Motor neuron (in vitro differentiated cells): ENCODE data around the gene ELOF1. TPM values are rescaled to one million over a fixed set of nuclear protein-coding genes. Genes with fewer than 3 reads are reported as not detected.
"Not testable (repeated sequence)": the region's sequence is repeated elsewhere in the genome, so short reads cannot be mapped to it uniquely, and the experiment has no call there.

Source experiments
- ATAC-seq, 8 experiments: fragments of 200-7000 bp; cut with Tn5 transposase; replicated peaks in 6 of 8; 2 replicates each; pipeline ENCODE4 v1.8.0; 2021; ENCODE audit warnings: mild to moderate bottlenecking in 8 of 8, moderate library complexity in 8 of 8
- H3K27ac ChIP-seq, 2 donors: fragments of 250-450 bp; sonication (Bioruptor Pico); 2 replicates each; pipeline ENCODE4 v1.9.0; 2021; ENCODE audit warnings: antibody characterized with exemption in 2 of 2, mild to moderate bottlenecking in 2 of 2, moderate library complexity in 1 of 2
- H3K4me1 ChIP-seq, 2 donors: fragments of 250-450 bp; sonication (Bioruptor Pico); replicated peaks in 1 of 2; 2 replicates each; pipeline ENCODE4 v1.6.1; 2021; ENCODE audit warnings: antibody characterized with exemption in 2 of 2, mild to moderate bottlenecking in 2 of 2, moderate library complexity in 1 of 2
- H3K4me3 ChIP-seq, 5 donors: fragments of 250-450 bp; sonication (Bioruptor Pico); 2 replicates each; pipeline ENCODE4 v1.9.0; 2021; ENCODE audit warnings: antibody characterized with exemption in 5 of 5, mild to moderate bottlenecking in 5 of 5, moderate library complexity in 4 of 5
- WGBS, 10 experiments: fragments of 450-650 bp; shearing (Covaris generic); methylation state at CpG; one replicate each; pipeline ENCODE4 v1.0.0; 2022; 5-methylcytosine and 5-hydroxymethylcytosine counted together
- in situ Hi-C, 9 experiments: fragments of 400-800 bp; cut with MboI; loops; one replicate each; pipeline ENCODE4 v1.15.0; 2021; ENCODE audit warnings: low sequenced_read_pairs in 9 of 9, low pct_unique_long_range_greater_than_20kb in 2 of 9; ENCODE audit not compliant: unreplicated experiment in 9 of 9
- total RNA-seq, 8 experiments: library from RNA; unstranded; fragments of 300-600 nt; gene quantifications; 2 replicates each; pipeline versions ENCODE4 v1.2.3 to v1.2.4, GENCODE V29; 2022

ELOF1 gene
- total RNA-seq, 8 experiments from 2014 or later, result 48.1 to 93.5 (median 58.2) TPM

- WGBS, 10 experiments, result 0 to 20% (median 11%) methylated on average over 1 to 3 of the region's 3 CpGs; no CpG with 5 or more reads in 3 of the 10 experiments
- Histone ChIP-seq H3K27ac (no peak overlapping the region), H3K4me1 (peaks cover 26 to 29% of the 10 kb centered on the region in 2 donors), H3K4me3 (no peak overlapping the region)
- peak in 7 of 8 experiments; percentile 5 to 66 (median 10) for ATAC-seq
- in situ Hi-C loops, result no loop called here
Observed at GRCh38 chr19:11581740-11582139, 22.7 kb upstream of the ELOF1 start.

- WGBS, 10 experiments, result 12 to 100% (median 87%) methylated on average over 1 to 4 of the region's 4 CpGs; no CpG with 5 or more reads in 2 of the 10 experiments
- in situ Hi-C loops, result no loop called here
Observed at GRCh38 chr19:11580116-11580515, 21.1 kb upstream of the ELOF1 start.

GRCh38 chr19:11578258-11579142 is 19.5 kb upstream of the ELOF1 start:
- Histone ChIP-seq H3K4me1 (peaks cover 26 to 29% of the 10 kb centered on the region in 2 donors), H3K27ac (peak overlapping the region; percentile 61 to 85), H3K4me3 (peak overlapping the region in 1 of 5 donors; percentile 31)
- 40 to 56% (median 46%) methylated on average over 3 to 7 of the region's 62 CpGs; no CpG with 5 or more reads in 7 of the 10 experiments for WGBS, 10 experiments
- peak; percentile 12 to 74 (median 62) for ATAC-seq
- in situ Hi-C loops, result no loop called here

More at GRCh38 chr19:11580116-11580515, 21.1 kb upstream of the ELOF1 start:
- no peak overlapping the region for H3K4me3 ChIP-seq
- no peak overlapping the region for H3K27ac ChIP-seq
- no peak for ATAC-seq
- H3K4me1 ChIP-seq, result peaks cover 26 to 29% of the 10 kb centered on the region in 2 donors

DNA sequence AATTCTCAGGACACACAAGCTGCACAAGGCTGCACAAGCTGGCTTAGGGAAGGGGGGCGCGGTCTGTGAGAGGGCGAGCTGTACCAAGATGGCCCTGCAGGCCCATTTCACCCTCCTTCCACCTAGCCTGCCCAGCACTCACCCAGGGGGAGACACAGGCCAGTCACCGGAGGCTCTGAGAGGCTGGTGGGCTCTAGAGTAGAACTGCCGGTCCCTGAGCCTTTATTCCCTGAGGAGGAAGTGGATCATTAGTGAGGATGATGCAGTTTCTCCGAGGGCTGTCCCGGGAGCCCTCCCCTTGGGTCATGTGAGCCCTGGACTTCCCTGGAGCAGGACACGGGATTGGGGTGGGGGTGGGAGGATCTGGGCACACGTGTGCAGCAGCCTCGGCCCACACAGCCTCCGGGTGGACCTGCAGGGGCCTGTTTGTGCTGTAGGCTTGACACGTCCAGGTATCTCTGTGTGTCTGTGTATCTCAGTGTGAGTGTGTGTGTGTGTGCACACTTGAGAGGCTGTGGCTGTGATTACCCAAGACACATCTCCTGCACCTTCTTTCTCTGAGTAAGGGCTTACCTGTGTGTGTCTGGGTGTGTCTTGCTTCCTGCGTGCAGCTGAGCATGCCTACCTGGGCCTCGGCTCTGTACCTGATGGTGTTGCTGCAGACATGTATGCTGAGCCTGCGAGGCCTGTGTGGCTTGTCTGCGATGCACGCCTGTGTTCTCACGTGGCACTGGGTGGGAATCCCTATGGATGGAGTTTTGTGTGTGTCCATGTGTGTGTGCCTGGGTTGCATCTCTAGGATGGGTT is 18.6 kb upstream of the ELOF1 start, which contains the start of gene ACP5:
ACP5 (minus strand) TSS at position 195 of the 807 bp plus-strand sequence. CDS start 328 bp downstream, outside the sequence.
- Histone ChIP-seq H3K4me3 (peak within 1 kb of the TSS in 2 of 5 donors; percentile 16 to 31), H3K4me1 (peaks cover 26 to 29% of the 10 kb centered on the region in 2 donors), H3K27ac (peak within 1 kb of the TSS; percentile 61 to 85)
- in situ Hi-C loops, result no loop called here
- ATAC-seq, result peak; percentile 31 to 86 (median 82)
- WGBS, 10 experiments, result 50 to 100% (median 87%) methylated on average over 1 to 5 of the region's 18 CpGs; no CpG with 5 or more reads in 4 of the 10 experiments

DNA sequence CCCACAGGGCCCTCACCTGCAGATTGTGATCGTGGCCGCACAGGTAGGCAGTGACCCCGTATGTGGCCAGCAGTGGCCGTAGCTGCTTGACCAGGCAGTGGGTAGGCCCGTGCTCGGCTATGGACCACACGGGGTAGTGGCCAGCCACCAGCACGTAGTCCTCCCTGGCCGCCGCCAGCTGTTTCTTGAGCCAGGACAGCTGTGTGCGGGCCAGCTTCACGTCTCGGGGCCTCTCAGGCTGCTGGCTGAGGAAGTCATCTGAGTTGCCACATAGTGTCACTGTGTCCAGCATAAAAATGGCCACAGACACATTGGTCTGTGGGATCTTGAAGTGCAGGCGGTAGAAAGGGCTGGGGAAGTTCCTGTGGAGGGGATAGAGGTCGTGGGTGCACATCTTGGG is 17.2 kb upstream of the ELOF1 start:
- no peak for ATAC-seq
- Histone ChIP-seq H3K4me3 (no peak overlapping the region), H3K27ac (no peak overlapping the region), H3K4me1 (peaks cover 20 to 22% of the 10 kb centered on the region in 2 donors)
- WGBS, 10 experiments, result 87 to 100% (median 100%) methylated on average over 1 to 7 of the region's 15 CpGs; no CpG with 5 or more reads in 5 of the 10 experiments
- in situ Hi-C loops, result no loop called here

DNA sequence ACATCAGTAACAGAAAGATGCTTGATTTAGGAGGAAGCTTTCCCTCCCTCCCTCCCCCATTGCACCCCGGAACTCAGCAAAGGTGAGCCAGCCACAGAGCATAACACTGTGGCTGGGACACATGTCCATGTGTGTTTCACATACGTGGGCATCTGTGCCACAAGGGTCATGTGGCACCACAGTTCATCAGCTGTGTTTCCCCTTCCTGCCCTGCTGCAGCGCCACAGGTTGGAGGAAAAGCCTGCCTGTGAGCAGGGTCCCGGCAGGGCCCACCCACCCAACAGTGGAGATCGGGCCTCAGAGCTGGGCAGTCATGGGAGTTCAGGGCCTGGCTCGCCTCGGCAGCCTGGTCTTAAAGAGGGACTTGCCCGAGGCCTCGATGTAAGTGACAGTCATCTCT is 15.7 kb upstream of the ELOF1 start:
- H3K27ac ChIP-seq, result no peak overlapping the region
- in situ Hi-C loops, result no loop called here
- ATAC-seq, result no peak
- WGBS, 10 experiments, result 51% methylated on average over 2 of the region's 9 CpGs; no CpG with 5 or more reads in 9 of the 10 experiments
- peaks cover 20 to 24% of the 10 kb centered on the region in 2 donors for H3K4me1 ChIP-seq
- H3K4me3 ChIP-seq, result no peak overlapping the region

DNA sequence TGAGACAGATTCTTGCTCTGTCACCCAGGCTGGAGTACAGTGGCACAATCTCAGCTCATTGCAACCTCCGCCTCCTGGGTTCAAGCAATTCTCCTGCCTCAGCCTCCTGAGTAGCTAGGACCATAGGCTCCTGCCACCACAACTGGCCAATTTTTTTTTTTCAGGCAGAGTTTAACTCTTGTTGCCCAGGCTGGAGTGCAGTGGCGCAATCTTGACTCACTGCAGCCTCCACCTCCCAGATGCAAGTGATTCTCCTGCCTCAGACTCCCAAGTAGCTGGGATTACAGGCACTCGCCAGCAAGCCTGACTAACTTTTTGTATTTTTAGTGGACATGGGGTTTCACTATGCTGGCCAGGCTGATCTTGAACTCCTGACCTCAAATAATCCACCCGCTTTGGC is 14.7 kb upstream of the ELOF1 start:
- WGBS, 10 experiments, result 67 to 100% (median 100%) methylated on average over 1 to 3 of the region's 4 CpGs; no CpG with 5 or more reads in 2 of the 10 experiments
- ATAC-seq, H3K27ac ChIP-seq, H3K4me3 ChIP-seq, in situ Hi-C loops: not testable (repeated sequence)
- H3K4me1 ChIP-seq, result peaks cover 19 to 22% of the 10 kb centered on the region in 2 donors

DNA sequence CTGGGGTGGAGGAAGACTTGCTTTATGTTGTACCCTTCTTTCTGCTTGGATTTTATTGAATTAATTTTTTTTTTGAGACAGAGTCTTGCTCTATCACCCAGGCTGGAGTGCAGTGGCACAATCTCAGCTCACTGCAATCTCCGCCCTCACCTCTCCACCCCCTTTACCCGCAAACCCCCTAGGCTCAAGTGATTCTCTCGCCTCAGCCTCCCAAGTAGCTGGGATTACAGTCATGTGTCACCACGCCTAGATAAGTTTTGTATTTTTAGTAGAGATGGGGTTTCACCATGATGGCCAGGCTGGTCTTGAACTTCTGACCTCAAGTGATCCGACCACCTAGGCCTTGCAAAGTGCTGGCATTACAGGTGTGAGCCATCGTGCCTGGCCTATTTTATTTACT is 14.3 kb upstream of the ELOF1 start:
- ATAC-seq, H3K4me3 ChIP-seq, H3K27ac ChIP-seq, in situ Hi-C loops: not testable (repeated sequence)
- peaks cover 15 to 18% of the 10 kb centered on the region in 2 donors for H3K4me1 ChIP-seq
- 43 to 100% (median 64%) methylated on average over 1 to 3 of the region's 6 CpGs; no CpG with 5 or more reads in 5 of the 10 experiments for WGBS, 10 experiments

GRCh38 chr19:11570039-11570462 is 11.0 kb upstream of the ELOF1 start:
- Histone ChIP-seq H3K4me1 (peaks cover 0 to 5% of the 10 kb centered on the region in 2 donors), H3K27ac (peak overlapping the region in 1 of 2 donors; percentile 67), H3K4me3 (no peak overlapping the region)
- ATAC-seq, result peak in 5 of 8 experiments; percentile 72 to 98 (median 93)
- in situ Hi-C loops, result no loop called here
- 47 to 100% (median 63%) methylated on average over 1 to 3 of the region's 5 CpGs; no CpG with 5 or more reads in 1 of the 10 experiments for WGBS, 10 experiments

- no peak for ATAC-seq
- Histone ChIP-seq H3K4me3 (no peak overlapping the region), H3K27ac (no peak overlapping the region), H3K4me1 (peaks cover 0 to 5% of the 10 kb centered on the region in 2 donors)
- in situ Hi-C loops, result no loop called here
- 43 to 100% (median 83%) methylated on average over 1 to 2 of the region's 2 CpGs; no CpG with 5 or more reads in 5 of the 10 experiments for WGBS, 10 experiments
Observed at GRCh38 chr19:11566164-11566563, 7.1 kb upstream of the ELOF1 start.

DNA sequence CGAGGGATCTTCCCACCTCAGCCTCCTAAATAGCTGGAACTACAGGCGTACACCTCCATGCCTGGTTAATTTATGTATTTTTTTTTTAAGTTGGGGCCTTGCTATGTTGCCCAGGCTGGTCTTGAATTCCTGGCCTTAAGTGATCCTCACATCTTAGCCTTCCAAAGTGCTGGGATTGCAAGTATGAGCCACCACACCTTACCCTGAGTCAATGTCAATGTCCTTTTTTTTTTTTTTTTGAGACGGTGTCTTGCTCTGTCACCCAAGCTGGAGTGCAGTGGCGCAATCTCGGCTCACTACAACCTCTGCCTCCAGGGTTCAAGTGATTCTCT is 6.6 kb upstream of the ELOF1 start:
- H3K4me1 ChIP-seq, H3K4me3 ChIP-seq, ATAC-seq, H3K27ac ChIP-seq, in situ Hi-C loops: not testable (repeated sequence)
- 0 to 100% (median 75%) methylated on average over 1 to 3 of the region's 5 CpGs; no CpG with 5 or more reads in 3 of the 10 experiments for WGBS, 10 experiments

GRCh38 chr19:11564082-11564807 is 5.2 kb upstream of the ELOF1 start:
- H3K4me1 ChIP-seq, H3K4me3 ChIP-seq, ATAC-seq, in situ Hi-C loops, H3K27ac ChIP-seq: not testable (repeated sequence)
- 77 to 100% (median 95%) methylated on average over 2 to 6 of the region's 6 CpGs; no CpG with 5 or more reads in 4 of the 10 experiments for WGBS, 10 experiments
